Kidney glomerular epithelial cell (primary cell): ENCODE data around the gene GSS.

Source experiments
- DNase-seq: peaks from one replicate; lab custom pipeline; 2025; lab: John Stamatoyannopoulos, UW

The GSS gene

DNA sequence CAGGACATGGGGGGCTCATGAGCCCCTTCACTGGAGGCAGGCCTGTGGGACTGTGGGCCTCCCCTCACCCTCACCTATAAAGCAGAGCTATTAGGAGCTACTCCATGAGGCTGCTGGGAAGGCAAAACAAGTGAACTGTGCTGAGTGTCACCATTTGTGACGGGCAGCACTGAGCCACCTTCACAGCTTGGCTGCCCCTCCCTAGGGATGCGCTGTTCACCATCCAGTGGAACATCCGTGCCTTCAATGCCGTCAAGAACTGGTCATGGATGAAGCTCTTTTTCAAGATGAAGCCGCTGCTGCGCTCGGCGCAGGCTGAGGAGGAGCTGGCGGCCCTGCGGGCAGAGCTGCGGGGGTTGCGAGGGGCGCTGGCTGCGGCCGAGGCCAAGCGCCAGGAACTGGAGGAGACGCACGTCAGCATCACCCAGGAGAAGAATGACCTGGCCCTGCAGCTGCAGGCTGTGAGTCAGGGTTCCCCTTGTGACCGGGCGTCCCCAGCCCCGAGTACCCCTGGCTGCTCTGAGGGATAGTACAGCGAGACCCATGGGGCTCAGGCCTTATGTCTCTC is 38.4 kb upstream of the GSS start:
- DNase-seq, result no peak

DNA sequence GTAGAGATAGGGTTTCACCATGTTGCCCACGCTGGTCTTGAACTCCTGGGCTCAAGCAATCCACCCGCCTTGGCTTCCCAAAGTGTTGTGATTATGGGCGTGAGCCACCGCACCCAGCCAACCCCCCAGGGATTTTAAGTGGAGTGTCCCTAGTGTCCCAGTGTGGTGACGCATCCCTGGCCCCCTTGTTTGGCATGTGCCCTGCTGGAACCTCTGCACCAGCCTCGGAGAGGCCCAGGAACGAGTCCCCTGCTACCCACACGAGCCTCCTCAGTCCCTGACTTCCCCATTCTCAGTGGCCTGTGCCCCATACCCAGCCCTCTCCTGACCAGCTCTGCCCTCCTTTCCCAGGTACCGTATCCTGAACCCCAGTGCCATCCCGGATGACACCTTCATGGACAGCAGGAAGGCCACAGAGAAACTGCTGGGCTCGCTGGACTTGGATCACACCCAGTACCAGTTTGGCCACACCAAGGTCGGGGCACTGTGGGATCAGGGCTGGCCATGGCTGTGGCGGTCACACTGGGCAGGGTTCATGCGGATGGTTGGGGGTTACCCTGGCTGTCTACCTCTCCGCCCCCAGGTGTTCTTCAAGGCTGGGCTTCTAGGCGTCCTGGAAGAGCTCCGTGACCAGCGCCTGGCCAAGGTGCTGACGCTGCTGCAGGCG is 37.3 kb upstream of the GSS start:
- DNase-seq, result no peak

DNA sequence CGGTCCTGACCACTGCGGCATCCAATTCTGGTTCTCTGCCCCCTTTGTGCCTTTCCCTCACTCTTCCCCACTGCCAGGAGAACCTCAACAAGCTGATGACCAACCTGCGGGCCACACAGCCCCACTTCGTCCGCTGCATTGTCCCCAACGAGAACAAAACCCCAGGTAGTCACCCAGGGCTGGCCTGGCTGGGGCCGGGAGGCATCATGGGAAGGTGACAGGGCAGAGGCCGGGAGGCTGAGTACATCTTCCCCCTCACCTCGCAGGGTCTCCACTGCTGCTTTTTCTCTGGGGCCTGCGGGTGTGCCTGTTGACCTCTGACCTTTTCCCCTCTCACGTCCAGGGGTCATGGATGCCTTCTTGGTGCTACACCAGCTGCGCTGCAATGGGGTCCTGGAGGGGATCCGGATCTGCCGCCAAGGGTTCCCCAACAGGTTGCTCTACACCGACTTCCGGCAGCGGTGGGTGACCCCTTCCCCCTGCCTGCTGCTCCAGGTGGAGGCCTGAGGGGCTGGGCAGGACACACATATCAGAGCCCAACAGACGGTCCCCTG is 35.1 kb upstream of the GSS start:
- no peak for DNase-seq

DNA sequence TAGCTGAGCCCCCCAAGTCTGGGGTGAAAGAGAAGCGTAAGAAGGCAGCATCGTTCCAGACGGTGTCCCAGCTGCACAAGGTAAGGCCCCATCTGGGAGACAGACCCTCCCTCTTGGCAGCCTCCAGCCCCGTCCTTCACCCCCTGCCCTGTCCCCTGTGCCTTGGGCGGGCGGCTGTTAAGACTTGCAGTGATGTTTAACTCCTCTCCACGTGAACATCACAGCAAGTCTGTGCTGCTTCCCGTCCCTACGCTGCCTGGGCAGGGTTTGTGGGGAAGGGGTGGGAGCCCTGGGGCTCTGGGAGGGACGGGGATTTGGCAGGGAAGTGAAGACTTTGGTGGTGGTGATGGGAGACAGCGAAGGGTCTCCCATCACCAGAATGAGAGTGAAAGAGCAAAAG is 34.6 kb upstream of the GSS start:
- DNase-seq, result no peak

DNA sequence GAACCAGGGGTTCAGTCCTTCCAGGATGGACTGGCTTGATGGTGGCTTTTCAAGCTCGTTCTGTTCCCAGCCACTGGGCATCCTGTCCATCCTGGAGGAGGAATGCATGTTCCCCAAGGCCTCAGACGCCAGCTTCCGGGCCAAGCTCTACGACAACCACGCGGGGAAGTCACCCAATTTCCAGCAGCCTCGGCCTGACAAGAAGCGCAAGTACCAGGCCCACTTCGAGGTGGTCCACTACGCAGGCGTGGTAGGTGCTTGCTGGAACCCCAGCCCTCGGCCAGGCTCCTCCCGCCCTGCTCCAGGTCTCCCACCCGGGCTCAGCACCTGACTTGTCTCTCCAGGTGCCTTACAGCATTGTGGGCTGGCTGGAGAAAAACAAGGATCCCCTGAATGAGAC is 34.1 kb upstream of the GSS start:
- no peak for DNase-seq

DNA sequence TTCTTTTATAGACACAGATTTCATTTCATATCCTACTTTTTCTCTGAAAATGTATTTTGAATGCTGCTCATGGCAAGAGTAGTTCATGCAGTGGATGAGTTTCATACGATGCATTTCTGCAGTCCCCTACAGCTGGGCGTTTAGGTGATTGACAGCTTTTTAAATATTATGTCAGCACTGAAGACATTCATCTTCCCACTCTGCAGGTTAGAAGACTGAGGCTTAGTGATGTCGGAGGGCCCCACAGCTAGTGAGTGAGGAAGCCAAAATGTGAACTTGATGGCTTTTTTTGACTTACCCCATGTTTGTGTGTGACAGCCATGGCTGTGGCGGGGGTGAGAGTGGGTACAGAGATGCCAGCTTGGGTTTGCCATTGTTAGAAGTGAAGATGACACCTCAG is 33.5 kb upstream of the GSS start:
- DNase-seq, result no peak

DNA sequence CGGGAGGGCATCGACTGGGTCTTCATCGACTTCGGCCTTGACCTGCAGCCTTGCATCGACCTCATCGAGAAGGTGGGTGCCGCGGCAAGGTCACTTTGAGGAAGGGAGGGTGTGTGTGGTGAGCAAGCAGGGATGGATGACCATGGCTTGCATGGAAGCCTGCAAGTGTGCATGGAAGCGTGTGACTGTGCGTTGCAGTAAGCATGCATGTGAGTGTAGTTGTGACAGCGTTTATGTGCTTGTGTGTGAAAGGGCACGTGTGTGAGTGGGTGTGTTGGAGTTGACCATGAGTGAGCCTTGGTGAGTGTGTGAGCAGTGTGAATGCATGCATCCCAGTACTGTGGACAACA is 32.6 kb upstream of the GSS start:
- no peak for DNase-seq

DNA sequence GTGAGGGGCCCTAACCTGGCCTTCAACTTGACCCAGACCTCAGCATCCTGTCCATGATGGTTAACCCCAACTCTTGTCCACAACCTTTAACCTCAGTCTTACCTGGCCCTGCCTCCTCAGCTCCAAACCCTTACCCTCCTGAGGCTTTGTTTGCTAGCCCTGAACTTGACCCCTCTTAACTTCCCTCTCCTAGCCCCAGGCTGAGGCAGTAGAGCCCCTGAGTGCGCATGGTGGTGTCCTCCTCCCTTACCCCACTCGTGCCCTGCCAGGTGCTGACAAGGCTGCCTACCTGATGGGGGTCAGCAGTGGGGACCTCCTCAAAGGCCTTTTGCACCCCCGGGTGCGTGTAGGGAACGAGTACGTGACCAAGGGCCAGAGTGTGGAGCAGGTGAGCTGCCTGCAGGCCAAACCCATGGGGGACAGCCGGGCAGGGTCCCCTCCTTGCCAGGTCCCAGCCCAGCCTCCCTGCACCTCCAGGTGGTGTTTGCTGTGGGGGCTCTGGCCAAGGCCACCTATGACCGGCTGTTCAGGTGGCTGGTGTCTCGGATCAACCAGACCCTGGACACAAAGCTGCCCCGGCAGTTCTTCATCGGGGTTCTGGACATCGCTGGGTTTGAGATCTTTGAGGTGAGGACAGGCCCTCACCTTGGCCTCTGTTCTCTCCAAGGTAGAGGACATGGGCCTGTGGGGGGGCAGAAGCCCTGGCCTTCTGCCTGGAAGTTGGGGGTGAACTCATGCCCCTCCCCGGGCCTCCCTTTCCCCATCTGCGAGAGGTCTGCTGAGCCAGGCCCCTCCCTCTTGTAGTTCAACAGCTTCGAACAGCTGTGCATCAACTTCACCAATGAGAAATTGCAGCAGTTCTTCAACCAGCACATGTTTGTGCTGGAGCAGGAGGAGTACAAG is 31.9 kb upstream of the GSS start:
- no peak for DNase-seq

DNA sequence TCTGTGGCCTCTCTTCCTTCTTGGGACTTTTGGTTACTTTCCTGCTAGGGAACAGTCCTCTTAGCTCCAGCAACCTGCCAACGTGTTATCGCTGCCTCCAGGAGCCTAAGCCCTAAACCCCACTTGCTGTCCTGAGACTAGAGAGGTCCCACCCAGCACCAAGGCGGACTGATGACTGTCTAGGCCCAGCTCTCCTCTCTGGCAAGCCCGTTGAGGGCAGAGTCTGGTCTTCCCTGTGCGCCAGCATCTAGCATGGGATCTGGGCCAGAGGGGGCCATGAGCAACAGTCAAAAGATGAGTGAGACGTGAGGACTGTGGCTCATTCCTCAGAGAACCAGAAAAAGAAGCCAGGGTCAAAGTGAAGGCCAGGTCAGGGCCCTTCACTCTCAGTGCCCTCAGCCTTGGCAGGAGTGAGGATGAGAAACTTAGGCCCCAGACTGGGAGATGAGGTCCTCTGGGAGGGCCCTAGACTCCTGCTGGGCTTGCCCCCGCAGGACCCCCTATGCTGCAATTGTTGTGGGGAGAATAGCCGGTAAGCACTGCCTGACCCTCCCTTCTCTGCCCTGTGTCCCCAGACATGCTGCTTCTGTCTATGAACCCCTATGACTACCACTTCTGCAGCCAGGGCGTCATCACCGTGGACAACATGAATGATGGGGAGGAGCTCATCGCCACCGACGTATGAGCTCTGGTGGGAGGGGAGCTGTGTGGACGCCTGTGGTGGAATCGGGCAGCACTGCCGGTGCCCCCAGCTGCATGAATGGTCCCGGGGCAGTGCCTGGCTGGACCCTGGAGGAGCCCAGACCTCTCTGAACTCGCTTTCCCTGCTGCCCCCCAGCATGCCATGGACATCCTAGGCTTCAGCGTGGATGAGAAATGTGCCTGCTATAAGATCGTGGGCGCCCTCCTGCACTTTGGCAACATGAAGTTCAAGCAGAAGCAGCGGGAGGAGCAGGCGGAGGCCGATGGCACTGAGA is 31.0 kb upstream of the GSS start:
- DNase-seq, result no peak

DNA sequence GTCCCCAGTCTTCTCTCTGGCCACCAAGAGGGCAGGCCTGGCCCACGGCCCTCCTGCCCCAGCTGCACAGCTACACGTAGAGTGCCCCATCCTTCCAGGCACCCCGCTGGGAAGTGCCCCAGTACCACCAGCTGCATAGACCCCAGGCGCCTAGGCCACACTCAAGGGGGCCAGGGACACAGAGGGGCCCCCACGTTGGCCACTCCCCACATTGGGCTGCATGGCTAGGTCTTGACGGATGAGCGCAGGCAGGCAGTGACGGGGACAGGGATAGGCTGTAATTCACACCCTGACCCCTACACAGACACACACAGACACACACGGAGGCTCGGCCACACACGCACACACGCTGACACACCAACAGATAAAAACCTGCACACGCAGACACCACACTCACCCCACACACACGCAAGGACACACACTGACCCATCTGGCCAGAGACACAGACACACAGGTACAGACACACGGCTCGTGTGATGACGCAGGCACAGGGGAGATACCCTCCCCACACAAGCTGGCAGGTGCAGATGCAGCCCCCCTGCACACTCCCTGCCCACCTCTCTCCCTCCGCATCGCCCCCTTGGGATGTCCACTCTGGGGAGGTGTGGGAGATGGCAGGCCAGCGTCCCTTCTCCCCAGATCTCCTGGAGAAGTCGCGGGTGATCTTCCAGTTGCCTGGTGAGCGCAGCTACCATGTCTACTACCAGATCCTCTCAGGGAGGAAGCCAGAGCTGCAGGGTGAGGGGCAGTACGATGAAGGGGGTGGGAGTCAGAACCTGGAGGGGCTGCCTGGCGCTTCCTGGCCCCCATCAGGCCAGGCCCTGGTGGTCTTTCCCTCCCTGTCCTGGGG is 30.1 kb upstream of the GSS start:
- DNase-seq, result no peak

DNA sequence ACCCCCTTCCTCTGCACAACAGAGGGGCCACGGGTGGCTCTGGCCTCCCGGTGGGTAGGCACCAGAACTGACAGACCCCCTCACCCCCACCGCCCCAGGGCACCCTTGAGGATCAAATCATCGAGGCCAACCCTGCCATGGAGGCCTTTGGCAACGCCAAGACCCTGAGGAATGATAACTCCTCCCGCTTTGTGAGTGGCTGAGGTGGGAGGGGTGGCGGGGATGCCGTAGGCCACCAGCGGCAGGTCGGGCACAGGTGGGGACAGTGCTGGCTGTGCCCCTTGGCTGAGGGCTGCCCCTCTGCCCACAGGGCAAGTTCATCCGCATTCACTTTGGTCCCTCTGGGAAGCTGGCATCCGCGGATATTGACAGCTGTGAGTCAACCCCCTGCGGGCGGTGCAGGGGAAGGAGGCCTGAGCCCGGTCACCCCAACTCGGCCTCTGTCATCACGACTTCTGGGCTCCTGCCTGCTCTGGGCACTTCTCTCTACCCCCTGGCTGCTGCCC is 29.2 kb upstream of the GSS start:
- no peak for DNase-seq

DNA sequence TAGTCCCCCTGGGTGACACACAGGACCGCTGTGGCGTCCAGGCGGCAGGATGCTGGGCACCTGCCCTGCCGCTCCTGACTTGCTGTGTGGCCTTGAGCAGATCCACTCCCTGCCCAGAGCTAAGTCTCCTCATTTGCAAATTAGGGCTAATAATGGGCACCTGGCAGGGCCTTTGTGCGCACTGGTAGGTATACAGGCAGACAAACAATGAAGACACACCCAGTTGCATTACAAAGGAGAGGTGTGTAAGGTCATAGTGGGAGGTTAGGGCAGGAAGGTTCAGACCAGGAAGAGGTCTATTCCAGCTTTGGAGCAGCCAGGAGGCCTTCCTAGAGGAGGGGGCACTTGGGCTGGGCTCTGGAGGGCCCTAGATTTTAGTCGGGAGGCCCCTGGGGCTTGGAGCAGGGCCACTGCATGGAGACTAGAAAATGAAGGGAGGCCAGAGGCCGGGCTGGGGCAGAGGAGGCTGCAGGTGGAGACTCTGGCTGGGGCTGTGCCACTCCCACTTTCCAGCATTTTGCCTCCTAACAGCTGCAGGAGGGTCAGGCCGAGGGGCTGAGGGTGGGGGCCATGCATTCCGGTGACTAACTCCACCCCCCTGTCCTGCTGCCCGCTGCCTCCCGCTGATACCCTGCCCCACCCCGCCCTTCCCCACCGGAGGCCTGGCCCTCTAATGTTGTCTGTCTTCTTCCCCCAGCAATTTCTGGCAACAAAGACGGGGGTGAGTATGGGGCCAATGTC is 28.6 kb upstream of the GSS start:
- no peak for DNase-seq

DNA sequence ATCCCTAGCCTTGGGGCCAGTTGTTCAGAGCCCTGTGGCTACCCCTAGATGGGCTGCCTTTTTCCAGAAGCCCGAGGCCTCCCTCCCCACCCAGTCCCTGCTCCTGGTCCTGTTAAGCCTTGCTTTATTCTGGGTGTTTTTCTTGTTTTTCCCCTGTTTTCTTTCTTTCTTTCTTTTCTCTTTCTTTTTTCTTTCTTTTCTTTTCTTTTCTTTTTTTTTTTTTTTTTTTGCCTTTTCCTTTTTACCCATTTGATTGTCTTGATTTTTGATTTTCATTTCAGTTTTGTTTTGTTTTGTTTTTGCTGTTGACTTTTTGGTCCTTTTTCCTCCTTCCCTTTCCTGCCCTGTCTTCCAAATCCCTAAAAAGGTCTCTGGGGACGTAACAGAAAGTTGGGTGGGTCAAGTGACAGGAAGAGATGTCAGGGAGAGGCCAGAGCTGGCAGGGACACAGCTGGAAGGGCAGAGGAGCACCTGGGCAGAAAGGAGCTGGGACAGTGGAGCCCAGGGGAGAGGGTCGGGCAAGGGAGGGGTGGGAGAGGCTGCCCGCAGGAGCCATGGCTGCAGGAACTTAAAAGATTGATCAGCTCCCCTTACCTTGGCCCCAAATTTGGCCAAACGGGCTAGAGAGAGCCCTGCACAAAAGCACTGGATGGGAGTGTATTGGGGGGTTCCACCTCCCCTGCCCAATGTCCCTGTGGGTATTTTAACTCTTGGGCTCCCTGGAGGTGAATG is 27.6 kb upstream of the GSS start:
- no peak for DNase-seq

DNA sequence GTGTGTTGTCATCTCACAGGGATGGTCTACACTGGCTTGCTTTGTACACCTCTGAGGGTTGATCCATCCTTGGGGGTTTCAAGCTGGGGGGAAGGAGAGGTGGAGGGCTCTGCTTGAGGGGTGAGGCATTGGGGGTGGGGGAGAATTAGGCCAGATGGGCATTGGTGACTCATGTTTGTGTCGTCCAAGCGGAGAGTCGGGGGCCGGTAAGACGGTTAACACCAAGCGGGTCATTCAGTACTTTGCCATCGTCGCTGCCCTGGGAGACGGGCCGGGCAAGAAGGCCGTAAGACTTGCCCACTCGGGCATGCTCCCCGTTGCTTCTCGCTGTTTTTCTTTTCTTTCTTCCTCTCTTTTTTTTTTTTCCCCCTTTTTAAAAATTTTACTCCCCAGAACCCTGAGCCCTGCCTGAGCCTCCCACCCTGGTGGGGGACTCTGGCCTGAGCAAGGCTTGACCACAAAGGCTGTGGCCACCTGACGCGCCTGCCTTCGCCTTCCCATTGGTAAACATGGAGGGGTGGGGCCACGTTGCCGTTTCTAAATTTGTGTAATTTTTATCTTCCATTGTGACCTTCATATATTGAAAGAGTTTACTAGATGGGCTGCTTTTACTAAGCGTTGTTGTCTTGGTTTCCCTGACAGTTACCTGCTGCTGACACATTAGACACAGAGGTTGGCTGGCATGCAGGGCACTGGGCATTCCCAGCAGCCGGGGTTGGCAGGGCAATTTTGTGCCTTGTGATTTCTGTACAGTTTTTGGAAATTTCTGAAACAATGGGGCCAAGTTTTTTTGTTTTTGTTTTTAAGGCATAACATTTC is 26.9 kb upstream of the GSS start:
- DNase-seq, result no peak

DNA sequence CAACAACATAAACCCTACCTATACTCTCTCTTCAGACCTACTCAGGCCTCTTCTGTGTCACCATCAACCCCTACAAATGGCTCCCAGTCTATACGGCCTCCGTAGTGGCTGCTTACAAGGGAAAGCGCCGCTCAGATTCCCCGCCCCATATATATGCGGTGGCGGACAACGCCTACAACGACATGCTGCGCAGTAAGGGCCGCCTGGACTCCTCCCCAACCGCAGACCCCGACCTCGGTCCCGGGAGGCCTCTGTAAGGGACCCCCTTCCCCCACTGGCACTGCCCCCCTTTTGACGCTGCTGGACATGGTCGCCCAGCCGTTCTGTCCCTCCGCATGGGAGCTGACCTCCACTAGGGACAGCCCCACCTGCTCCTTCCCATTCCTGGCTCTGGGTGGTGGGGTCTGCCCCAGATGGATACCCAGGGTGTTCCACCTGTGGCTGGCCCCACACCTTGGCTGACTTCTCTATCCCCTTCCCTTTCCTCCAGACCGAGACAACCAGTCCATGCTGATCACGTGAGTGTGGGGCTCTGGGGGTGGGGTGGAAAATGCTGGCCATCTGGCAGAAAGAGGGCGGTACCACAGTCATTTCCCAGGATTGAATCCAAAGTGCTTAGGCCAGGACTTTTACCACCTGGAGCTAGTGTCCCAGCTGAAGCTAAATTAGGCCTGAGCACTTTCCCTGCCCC is 25.1 kb upstream of the GSS start:
- DNase-seq, result no peak

DNA sequence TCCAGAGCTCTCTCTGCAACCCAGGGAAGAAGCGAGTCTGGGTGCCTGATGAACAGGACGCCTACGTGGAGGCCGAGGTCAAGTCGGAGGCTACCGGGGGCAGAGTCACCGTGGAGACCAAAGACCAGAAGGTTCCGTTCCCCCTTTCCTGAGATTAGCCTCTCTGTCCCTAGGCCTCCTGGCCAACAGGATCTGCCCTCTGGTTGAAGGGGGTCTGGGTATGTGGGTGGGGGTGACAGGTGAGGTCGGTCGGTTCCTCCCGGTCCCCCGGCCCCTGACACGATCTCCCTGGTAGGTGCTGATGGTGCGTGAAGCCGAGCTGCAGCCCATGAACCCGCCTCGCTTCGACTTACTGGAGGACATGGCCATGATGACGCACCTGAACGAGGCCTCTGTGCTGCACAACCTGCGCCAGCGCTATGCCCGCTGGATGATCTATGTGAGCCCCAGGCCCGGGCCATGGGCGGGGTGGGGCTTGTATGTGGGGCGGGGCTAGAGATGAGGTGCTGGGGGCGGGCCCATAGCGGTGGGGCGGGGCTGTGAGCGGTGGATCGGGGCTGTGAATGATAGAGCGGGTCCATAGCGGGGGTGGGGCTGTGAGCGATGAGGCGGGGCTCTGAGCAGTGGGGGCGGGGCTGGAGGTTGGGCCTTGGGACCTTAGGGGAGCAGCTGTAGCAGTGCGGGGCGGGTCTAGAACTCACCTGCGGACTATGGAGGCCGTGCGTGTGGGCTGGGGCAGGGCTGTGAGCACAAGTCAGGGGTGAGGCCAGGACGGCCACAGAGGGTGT is 24.0 kb upstream of the GSS start:
- no peak for DNase-seq
